Activated effector memory CD4-positive, alpha-beta T cell treated with anti-CD3 and anti-CD28 coated beads, Interleukin-2, amount 50 U/mL, for 16 hours (primary cell): Measurements from ENCODE around the gene MAP3K14.
A peak's percentile ranks its signal among the peaks of the same experiment; 100 is the strongest.

ENCODE experiments used
- DNase-seq: peaks from one replicate; pipeline ENCODE4 v3.0.0-alpha.2; 2020

The MAP3K14 gene

DNA sequence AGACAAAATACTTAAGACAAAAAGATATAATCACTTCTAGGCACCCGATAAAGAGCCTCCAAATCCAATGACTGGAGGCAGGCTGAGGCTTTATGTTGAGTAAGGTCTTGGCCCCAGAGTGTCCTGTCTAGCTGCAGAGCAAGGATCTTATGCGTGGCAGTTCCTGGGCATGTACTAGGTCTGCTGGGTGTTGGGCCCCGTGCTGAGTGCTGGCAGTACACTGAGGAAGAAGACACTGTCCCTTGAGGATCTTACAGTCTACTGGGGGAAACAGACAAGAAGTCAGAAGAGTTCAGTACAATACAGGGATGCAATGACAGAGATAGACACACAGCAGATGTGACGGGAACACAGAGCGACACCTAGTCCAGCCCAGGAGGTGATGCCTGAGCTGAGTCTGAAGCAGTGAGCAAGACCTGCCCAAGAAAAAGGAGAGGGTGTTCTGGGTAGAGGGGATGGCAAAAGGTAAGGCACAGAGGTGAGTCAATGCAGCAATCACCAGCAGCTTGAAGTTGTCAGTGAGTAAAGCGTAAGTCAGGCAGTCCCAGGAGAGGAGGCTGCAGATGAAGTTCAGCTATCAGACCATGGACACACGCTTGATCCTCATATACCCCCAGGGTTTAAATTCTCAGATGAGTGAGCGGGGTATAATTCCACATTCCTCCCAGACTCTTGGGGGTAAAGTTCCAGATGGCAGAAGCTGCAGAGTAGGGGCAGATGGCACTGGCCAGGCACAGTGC, 18.1 kb downstream of the MAP3K14 start:
- DNase-seq: no peak

DNA sequence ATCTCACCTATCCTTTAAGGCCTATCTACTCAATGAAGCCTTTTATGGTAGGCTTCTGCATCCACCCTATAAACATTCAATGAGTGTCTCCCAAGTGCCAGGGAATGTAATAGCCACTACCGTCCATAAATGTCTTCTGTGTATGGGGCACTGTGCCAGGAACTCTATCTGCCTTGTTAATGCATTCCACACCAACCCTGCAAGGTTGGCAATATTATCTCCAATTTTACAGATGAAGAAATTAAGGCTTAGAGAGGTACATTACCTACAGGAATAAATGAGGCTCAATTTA, 20.0 kb downstream of the MAP3K14 start:
- no peak for DNase-seq

- DNase-seq: no peak
Observed at GRCh38 chr17:45296003-45296832, 20.6 kb downstream of the MAP3K14 start.

DNA sequence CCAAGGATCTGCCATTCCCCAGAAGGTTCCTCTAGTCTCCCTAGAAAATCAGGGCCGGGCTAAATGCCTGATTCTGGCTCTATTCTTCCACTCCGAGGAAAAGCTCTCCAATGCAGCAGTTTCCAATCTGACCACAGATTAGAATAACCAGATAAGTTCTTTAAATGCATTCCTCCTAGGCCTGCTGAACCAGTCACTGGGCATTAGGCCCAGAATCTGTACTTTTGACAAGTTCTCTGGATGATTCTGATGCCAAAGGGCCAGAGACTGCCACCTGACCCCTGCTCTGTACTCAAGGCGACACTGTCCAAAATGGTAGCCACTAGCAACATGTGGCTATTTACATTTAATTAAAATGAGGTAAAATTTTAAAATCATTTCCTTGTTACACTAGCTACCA, 22.3 kb downstream of the MAP3K14 start:
- DNase-seq: no peak

DNA sequence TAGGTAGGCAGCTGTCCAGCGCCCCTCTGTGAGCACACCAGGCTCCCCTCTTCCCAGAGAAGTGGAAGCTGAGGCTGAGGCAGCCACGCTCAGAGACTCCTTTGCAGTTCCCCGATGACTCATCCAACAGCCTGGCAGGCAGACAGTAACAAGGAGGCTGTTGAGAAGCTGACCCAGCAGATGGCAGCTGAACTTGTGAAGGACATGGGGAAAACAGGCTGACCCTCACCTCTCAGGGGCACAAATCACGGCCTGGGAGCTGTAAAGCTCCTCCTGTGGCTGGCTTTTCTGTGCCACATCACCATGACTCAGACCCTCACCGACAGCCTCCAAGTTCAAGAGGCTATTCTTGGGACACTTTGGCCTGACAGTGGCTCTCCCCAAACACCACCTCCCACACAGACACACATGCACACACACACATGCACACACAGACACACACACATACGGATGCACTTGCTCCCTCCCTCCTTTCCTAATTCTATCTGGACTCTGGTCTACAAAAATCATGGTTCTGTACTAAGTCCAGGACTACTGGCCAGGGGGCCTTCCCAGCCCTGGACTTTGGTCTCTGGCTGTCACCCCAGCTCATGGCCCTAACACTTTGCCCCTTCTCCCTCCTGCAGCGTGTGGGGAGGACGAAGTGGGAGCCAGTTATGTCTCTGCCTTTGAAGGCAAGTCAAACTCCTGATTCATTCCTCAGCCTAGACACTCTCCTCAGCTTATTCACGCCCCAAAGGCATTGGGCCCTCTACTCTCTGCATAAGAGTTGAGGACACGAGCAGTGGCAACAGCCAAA, 23.2 kb downstream of the MAP3K14 start:
- peak; percentile 68 for DNase-seq

DNA sequence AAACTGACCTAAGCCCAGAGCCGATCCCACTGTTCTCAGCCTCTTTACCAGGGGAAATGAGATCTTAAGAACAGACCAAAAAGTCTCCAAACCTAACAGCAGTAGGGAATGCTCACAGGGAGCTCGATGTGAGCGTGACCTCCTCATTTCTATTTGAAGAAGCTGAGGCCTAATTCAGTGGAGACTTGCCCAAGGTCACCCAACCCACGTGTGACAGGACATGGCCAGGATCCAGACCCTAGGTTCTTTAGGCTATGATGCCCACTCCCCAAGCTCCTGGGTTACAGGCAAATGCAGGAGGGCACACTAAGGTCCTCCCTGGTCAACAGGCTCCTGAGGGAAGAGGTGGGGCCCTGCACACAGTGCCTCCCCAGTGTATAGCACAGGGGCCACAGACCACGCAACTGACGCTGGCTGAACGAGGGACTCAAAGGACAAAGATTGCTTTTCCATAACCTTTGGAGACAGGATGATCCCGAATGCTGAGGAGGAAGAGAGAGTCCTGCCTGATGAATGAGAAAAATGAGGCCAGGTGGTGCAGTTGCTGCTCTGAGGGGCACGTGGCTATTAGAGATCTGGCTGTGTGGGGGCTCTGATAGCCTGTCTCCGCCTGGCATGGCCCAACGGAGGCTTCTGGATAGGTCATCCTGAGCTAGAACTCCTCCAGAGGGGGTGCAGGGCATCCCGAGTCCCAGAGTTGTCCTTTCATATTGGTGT, 24.0 kb downstream of the MAP3K14 start:
- no peak for DNase-seq

DNA sequence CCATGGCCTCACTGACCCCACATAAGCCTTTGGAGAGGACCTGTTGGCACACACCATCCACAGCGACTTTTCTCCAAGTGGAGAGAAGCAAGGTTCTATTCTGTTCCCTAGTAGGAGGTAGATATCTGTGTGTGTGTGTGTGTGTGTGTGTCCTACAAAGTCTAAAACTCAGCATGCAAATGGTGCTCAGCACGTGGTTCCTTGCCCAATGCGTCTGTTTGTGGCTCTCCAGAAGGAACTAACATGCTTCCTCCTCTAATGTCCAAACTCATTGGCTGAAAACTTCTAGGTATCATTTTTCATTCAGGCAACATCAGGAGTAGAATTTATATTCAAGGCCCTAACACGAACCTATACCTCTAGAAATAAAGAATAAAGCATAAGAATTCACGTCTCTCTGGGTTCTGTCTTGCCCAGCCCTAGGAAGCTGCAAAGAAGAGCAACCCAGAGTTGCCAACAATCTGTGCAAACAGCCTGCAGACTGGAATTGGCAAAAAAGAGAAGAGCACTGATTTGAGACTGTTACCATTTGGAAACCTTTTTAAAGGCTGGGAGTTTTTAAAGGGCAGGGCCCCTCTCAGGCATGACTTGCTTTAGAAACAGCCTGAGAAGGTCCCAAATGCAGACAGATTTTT, 25.5 kb downstream of the MAP3K14 start:
- DNase-seq: no peak

- DNase-seq: no peak
Observed at GRCh38 chr17:45290269-45290765, 26.5 kb downstream of the MAP3K14 start.

DNA sequence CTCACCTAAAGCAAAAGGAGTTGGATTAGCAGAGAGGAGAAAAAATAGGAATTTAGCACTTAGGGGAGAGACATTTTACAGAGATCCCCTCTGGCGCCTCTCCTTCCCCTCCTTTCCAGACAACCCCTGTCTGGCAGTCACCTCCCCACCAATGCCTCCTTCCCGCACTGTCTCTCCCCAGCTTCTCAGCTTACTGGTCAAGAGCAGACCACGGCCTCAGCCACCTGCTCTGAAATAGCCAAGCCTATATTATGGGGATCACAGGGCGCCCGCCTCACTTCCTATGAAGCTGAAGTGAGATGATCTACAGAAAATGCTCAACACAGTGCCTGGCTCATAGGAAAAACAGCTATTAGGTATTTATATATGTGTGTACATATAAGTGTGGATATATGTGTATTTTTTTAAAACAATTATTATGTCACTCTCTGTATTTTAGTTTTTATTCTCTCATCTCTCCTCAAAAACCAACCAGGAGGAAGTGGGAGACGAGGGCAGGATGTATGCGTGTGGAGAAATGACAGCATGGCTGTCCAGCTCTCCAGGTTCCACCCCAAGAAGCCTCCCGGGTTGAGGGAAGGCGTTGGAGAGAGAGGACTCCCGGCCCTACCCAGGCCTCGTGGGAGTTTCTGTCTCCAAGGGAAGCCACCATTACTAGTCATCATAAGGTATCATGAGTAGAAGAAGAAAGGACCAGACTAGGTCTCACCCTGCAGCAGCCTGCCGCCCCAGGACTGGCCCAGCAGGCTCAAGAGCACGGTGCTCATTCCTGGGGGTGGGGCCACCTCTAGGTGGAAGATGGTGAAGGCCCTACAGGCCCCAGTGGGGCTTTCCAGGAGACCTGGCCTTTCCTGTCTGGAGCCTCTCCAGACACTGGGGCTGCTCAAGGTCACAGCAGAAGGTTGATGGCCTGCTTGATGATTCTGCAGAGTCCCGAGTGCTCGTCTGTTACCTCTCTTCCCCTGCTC, 27.2 kb downstream of the MAP3K14 start:
- no peak for DNase-seq

- DNase-seq: no peak
Observed at GRCh38 chr17:45288825-45289224, 28.0 kb downstream of the MAP3K14 start.

- no peak for DNase-seq
Observed at GRCh38 chr17:45287526-45288500, 29.0 kb downstream of the MAP3K14 start.

GRCh38 chr17:45286286-45286685, 30.5 kb downstream of the MAP3K14 start:
- no peak for DNase-seq

- DNase-seq: peak; percentile 81
Observed at GRCh38 chr17:45284176-45285140, 32.4 kb downstream of the MAP3K14 start.

DNA sequence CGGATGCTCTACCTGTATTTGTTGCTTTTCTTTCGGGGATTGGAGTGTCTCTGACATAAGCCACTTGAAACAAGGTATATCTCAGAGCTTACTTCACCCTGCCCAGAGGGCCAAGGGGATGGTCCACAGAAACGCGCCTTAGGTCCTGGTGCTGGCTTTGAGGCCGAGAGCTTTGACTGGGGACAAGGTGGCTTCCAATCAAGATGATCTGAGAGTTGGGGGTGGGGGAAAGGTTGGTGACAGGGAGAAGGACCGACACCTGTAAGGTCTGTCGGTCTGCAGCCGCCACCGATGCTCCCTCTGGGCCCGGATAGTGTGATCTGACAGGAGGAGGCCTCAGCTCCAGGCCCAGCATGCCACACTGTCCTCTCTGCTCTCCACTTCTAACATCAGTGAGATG, 33.1 kb downstream of the MAP3K14 start:
- no peak for DNase-seq

GRCh38 chr17:45282683-45283644, 33.9 kb downstream of the MAP3K14 start:
- DNase-seq: no peak

GRCh38 chr17:45279898-45280297, 36.9 kb downstream of the MAP3K14 start:
- DNase-seq: no peak

DNA sequence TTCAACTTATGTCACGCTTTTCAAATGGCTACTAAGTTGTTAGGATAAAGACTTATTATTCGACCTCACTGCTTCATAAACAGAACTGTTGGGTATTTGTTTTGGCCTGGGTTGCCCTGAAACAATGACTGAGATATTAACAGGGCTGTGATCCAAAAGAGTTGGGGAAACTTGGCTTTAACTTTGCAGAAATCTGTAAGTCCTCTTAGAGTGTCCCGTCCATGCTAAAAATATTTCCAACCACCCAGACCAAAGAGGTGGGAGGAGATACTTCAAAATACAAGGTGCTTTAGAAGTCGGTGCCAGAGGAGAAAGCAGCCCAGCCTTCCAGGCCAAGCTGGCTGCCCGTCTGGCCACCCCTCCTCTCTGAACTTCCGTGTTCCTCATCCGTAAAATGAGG, 38.8 kb downstream of the MAP3K14 start:
- no peak for DNase-seq
